Measurements from ENCODE around the gene SLC13A3.

- no peak for TF ChIP-seq CTCF (IDR thresholded peaks at IDR 0.05)
- TF ChIP-seq POLR2A (IDR thresholded peaks at IDR 0.05), result no peak
Measured at GRCh38 chr20:46581391-46581790, 69.9 kb downstream of the SLC13A3 start.
